Loucy (cell line): Measurements from ENCODE around the gene SSC4D.
"Not testable (repeated sequence)": the region's sequence is repeated elsewhere in the genome, so short reads cannot be mapped to it uniquely, and the experiment has no call there.

ENCODE experiments used
- CTCF ChIP-seq: fragments of 200-600 bp; sonication (generic); conservative IDR thresholded peaks from 2 replicates; pipeline ENCODE4 v1.5.1; 2014; ENCODE audit warnings: mild to moderate bottlenecking, antibody characterized with exemption, low read length
- EZH2phosphoT487 ChIP-seq: fragments of 200-600 bp; IDR thresholded peaks from 2 replicates; pipeline ENCODE4 v1.6.1; 2018; ENCODE audit warnings: antibody characterized with exemption, mild to moderate bottlenecking, moderate library complexity, borderline replicate concordance

GRCh38 chr7:76425558-76425957 lies 16.1 kb upstream of the SSC4D start:
- not testable (repeated sequence) for TF ChIP-seq CTCF, EZH2phosphoT487
